GM21526 (cell line): Measurements from ENCODE around the gene TRIM47.

Experiments
- ATAC-seq: cut with Tn5 transposase; IDR thresholded peaks from one replicate; pipeline ENCODE4 v1.9.1; 2021; ENCODE audit warnings: moderate library complexity; ENCODE audit not compliant: unreplicated experiment, low FRiP score

Gene TRIM47

DNA sequence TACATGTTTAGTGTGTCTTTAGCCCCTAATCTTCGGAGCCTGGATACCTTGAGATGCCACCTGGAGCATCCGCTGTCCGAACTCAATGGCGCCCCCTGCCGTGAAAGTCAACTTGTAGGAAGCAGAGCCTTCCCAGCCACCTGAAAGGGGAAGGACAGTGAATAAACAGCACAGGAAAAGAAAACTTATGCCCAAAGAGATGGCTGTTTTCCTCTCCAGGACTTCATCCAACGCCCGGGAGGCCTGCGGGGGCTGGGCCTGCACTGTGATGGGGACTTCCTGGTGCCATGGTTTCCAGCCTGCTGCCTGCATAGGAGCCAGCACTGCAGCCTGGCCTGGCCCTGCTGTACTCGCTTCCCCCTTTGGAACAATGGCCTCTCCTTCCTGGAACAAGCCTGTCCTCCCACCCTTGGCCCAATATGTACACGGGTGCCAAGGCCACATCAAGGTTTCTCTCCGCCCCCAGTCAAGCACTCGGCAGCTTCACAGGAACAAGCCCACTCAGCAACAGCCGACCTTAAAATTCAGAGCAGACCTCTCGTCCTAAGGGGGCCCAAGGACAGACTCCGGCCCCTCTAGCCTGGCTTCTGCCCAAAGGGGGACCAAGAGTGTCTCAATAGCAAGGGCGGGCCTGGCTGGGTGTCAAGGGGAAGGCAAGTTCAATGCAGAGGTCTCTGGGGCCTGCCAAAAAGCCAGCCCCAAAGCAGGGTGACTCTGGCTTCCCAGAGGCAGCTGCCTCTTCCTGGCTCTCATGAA is 29.7 kb downstream of the TRIM47 start:
- ATAC-seq = no peak

DNA sequence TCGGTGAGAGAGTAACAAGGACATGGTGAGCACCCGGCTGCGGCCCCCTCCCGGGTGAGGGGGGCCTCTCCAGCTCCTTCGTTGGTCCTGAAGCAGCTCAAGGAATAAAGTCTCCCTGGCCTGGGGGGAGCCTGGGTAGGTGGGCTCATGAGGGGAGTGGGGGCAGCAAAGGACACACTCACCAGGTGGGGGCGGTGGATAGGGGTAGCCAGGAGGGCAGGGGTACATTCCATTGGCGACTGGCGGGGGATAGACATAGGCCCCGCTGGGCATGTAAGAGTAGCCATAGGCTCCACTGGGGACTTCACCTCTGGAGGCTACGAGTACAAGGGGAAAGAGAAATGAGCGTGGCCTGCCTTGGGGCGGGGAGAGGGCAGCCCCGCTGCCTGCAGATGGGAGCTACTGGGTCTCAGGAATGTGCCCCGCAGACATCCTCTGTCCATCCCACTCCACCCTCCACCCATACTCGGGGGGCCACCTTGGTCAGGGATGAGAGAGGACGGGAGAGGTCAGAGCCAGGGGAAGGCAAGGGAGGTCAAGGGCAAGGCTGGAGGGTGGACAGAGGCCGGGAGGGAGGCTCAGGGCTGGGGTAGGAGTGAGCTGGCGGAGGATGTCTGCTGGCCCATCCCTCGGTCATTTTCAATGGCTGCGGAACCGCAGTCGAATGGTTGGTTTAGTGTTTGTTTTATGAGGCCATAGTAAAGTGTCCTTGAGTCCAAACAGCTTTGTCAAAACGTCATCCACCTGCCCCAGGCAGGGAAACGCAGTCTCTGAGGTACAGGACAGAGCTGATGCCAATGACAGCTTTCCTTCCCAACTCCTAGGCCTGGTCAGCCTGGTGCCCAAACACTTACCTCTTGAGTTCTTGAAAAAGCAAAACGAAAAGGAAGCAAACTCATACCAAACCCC is 30.5 kb downstream of the TRIM47 start:
- no peak for ATAC-seq

DNA sequence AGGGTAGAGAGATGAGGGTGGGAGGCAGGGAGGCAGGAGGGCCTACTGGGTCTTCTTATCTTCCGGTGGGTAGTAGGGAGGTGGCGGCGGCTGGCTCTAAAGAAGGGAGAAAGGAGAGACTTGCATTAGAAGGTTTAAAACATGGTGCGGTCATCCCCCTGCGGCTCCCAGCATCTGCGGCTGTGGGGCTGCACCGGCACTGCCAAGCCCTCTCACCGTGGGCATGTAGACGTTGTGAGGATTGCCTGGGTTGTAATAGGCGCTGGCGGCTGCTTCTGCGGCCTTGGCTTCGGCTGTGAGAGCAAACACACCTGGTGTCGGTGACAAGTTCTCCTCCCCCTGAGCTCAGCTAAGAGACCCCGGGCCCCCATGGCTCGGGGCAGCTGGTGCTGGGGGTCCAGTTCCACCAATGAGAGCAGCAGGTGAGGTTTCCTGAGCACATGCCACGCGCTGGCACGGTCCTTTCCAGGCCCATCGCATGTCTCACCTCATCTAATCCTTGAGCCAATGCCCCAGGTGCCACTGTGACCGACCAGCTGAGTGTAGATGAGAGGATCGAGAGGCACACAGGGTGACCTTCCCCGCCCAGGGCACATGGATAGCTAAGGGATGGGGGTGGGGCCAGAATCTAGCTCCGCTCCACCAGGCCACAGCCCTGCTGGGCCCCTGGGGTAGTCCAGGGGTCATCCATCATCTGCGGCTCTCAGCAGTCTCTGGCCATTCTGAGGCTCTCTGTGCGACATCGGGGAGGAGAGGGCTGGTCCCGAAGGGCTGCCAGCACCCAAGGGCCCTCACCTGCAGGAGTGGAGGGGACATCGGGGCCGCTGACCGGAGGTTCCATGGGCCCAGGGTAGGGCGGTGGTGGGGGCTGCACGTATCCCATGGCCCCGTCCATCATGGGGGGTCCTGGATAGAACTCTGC is 31.4 kb downstream of the TRIM47 start:
- no peak for ATAC-seq

DNA sequence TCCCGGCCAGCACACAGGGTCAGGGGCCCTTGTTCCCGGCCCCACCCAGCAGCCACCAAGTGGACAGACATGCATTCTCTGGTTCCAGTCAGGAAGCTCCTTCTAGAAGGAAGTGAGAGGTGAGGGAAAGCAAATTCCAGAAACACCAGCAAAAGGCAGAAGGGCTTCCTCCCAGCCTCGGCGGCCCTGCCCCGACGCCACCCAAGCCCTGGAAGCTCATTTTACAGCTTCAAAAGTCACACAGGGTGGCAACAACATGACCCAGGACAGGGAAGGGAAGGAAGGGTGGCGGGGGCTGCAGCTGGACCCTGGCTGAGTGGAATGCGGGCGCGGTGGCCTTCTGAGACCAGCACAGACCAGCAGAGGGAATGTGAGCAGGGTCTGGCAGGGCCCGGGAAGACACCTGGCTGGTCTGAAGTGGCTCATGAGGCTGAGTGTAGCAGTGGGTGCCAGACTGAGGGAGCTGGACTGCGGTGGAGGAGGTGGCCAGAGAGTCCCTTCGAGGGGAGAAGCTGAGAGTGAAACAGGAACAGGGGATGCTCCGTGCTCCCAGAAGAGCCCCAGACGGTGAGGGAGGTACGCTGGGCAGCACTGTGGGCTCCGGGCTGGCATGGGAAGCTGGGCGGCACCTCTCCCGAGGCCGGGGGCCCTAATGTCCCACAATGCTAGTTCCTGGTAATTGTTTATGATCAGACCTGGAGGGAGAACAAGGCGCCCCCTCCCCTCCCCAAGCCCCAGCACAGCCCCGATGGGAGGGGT is 32.3 kb downstream of the TRIM47 start:
- no peak for ATAC-seq

DNA sequence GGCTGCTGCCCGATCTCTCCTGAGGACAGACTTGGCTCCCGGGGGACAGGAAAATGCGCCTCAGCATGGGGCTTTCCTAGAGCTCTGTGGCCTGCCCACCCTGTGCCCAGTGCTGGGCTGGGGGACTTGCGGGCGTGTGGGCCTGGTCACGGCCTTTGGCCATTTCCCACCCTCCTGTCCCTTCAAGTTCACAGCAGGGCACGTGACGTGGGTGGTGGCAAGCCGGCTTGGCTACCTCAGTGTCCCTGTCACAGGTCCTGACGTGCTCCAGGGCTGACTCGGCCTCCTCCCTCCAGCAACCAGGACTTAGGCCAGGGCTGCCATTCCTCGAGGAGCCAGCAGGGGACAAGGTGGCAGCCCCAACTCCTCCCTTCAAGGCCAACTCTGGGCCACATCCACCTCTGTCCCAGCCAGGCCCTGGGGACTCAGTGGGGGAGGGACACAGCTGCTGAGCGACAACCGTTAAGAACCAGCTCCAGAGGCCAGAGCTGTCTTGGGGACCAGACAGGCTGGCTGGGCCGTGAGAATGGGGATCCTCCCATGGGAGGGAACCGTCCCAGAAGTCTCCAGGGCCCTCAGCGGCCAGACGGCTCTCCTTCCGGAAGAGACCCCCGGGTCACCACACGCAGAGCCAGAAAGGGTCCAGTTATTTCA is 33.2 kb downstream of the TRIM47 start:
- ATAC-seq = peak; percentile 59

DNA sequence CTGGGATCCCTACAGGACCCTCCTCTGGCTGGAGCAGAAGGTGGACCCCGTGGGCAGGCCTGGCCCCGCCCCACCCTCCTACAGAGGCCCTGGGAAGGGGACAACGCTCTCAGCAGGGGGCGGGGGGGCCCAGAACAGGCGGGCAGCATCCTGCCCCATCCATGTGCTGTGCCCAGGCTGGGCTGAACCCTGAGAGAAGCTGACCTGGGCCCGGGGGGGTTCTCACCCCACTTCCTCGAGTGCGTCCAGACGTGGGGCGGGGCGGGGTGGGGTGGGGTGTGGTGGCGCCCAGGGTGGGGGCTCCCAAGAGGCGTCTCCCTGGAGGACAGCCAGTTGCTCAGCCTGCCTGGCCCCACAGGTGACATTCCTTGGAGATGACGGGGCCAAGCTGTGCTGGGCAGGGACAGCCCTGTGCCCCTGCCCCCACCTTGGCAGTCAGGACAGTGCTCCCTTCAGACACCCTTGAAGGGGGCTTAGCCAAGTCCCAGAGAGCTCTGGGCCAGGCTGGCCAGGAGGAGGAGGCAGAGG is 33.8 kb downstream of the TRIM47 start:
- ATAC-seq = peak; percentile 9

DNA sequence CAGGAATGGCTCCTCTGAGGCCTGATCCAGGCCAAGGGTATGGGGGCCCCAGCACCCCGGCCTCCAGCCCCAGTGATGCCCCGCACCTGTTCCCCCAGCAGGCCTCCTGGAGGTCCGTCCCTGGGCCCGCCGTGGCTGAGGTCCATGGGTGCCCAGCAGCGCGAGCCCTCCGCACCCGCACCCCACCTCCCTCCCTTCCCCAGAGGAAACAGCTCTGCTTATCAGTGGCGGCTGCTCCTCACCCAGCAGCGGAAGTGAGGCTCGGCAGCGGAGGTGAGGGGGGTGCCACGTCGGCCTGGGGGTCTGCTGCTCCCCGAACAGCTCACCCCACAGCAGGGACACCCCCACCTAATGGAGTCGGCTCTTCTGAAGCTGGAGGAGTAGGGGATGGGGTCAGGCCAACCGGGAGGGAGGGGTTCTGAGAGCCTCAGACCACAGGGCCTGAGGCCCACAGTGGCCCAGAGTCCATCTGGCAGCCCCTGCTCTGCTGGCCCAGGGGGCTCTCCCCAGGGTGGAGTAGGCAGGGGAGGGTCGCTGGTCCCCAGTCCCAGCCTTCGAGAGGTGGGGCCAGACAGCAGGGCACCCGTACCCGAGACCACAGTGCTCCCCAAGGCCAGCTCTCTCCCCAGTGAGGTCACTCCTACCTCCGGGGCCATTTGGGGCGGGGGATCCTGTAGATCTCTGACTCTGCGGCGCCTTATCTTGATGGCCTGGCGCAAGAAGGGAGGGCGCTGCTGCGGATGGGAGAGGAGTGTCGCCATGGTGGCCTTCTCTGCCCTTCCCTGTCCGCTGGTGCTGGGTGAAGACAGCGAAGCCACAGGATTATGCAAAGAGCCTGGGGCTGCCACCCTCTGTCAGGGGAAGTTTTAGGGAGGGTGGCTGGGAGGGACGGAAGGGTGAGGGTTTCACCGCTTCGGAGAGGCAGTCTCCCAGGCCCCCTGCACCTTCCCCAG is 34.5 kb downstream of the TRIM47 start, which contains the start of gene UNC13D:
Gene UNC13D, minus strand, starts transcription at position 828 of the 953 bp plus-strand sequence. Its CDS starts 67 bp downstream, at position 761.
- ATAC-seq = no peak

DNA sequence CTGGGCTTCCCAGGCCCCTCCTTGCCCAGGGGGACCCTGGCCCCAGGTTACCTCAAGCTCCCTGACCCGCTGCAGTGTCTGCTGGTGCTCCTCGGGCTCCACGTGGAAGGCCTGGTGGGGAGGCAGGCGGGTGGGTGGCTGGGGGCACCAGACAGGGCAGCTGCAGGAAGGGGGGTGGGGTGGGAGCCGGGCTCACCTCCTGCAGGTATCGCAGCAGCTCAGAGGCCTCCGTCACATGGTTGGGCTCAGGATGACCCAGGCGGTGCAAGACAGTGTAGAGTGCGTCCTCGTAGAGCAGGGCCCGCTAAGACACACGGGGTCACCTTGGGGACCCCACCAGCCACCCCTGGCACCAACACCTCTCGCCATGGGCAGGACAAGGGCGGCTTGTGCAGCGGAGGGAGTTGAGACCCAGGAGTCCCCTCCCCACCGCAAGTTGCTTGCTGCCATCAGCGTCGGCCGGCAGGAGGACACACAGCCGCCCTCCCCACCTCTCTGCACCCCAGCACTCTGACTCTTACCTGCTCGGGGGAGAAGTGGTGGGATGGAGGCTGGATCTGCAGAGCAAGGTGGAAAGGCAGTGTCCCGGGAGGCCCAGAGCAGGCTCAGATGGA is 35.3 kb downstream of the TRIM47 start:
- ATAC-seq = no peak

DNA sequence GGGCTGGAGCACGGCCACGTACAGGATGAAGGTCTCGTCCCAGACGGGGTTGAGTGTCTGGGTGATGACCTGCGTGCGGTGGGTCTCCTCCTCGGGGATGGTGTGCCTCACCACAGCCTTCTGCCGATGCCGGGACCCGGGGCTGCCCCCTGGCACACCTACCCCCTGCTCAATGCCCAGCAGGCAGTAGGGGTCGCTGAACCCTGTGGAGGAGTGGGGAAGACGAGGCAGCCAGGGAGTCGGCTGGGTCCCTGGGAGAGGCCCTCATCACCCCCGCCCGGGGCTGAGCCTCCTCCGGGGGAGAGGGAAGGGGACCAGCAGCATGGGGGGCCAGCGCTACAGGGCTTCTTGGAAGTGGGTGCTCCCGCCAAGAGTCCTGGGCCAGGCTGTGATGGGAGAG is 36.0 kb downstream of the TRIM47 start:
- ATAC-seq = no peak

DNA sequence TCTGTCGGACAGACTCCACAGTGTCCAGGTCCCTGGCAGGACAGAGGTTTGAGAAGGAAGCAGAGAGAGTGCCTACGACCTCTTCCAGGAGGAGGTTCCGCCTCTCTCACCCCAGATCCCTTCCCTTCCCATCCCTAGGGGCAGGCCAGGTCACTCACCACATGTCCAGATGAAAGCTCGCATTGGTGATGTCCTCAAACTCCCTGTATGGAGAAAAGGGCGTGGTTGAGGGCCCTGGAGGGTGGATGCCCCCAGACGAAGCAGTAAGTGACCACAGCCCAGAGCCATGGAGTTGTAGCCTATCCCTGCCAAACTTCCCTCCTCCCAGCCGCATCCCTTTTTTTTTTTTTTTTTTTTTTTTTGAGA is 37.6 kb downstream of the TRIM47 start:
- no peak for ATAC-seq

DNA sequence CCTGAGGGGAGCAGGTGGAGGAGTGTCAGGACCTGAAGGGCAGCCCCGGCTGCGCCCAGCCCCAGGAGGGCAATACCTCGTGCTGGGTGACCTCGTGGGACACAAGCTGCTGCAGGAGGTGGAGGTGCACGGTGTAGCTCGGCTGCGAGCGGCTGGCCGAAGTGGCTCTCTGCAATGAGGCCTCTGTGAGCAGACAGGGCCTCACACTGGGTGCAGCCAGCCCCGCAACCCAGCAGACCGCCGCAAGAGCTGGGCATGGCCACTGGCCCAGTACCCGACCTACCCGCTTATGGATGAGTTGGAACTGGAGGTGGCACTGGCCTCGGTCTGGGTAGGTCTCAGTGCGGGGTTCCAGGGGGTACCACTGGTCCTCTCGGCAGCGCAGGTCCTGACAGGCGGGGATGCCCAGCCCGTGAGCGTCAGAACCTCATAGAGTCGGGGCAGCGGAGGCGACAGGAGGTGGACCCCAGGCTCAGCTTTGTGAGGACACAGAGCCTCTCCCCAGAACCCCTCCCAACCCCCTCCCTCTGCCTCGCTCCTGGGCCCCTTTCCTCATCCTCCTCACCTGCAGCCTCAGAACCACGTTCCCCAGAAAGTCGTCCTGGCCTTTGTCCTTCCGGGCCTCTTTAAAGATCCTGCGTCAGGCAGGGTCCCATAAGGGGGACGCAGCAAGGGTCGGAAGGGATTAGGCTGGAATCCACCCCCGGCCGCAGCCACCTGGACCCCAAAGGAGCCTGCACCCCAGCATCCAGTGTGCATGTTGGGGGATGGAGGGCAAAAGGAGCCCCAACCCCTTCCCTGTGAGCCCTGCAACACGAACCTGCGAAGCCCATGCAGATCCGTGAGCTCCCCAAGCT is 38.2 kb downstream of the TRIM47 start:
- ATAC-seq = no peak

DNA sequence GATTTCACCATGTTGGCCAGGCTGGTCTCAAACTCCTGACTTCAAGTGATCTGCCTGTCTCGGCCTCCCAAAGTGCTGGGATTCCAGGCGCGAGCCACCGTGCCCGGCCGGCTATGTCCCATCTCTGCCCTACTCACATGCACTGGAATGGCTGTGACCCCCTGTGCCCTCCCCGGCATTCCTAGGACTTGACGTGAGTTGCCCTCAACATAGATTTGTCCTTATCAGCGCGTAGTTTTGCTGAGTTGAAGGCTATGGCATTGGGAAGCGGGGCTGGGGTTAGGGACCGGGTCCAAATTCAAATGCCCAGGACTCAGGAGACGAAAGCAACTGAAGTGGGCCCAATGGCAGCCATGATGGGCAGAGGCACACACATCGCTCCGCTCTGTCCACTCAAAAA is 40.0 kb downstream of the TRIM47 start:
- no peak for ATAC-seq

DNA sequence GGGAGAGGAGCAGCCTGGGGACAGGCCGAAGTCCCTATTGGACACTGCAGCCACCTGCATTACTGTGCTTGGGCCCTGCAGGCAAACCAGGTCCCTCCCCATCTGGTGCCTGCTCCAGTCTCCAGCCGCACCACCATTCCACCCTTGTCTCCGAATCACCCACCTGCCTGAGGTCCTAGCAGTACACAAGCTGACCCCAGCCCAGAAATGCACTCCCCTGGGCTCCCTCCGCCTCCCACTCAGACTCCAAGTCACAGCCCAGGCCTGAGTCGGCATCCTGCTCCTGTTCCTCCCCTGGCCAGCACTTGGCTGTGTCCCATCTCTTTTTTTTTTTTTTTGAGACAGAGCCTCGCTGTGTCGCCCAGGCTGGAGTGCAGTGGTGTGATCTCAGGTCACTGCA is 40.5 kb downstream of the TRIM47 start:
- ATAC-seq = no peak

DNA sequence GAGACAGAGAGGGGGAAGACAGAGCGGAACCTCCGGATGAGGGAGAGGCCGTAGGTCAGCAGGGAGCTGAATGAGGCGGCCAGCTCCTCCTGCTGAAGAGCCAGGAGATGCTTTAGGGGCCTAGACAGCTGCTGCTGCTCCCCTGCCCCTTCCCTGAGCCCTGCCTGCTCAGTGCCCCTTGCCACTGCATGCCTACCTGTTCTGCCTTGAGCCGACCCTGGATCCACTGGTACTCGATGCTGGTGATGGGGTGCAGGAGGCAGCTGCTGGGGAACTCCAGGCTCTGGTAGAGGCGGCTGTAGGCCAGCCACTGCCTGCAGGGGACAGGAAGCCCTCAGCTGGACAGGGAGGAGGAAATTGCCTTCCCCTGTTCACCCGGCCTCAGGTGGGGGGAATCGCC is 41.8 kb downstream of the TRIM47 start:
- no peak for ATAC-seq

DNA sequence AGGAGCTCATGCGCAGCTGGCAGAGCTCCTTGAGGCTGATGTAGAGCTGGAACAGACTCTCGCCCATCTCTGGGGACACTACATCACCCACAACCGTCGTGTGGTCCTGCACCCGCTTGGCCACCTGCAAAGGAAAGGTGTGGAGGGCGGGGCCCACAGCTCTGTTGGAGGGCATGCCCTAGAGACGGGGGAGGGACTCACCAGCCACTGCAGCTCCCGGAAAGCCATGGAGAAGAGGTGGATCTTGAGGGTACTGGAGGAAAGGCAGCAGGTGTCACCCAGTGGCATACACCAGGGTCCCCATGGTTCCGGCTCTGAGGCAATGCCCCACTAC is 42.8 kb downstream of the TRIM47 start:
- ATAC-seq = no peak

DNA sequence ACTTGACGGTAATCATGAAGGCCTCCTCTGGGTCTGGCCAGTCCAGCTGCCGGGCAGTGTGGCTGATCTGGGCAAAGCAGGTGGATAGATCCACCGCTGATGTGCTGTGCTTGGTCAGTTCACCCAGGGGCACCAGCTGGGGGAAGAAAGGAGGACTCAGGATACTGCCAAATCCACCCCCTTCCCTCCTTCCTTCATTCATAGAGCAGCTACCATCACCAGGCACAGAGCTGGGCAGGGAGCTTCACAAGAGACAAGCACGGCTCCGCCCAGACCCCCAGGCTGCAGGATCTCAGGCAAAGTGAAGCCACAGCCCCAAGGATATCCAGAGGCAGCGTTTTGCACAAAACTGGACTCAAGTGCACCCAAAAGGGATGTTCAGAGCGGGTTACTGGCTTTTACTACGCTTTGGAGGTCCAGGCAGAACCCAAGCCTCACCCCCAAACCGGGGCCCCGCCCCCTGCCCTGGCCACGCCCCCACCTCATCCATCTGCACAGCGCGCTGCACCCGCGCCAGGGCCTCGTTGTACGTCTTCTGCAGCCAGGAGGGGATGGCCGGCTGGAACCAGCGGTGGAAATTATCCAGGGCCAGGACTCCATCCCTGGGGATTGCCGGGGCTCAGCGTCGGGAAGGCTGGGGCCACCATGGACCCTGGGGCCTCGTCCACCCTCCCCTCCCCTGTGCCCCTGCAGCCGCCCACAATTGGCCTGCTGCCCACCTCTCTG is 43.3 kb downstream of the TRIM47 start:
- ATAC-seq = no peak
